ENCODE data around the gene CHST7. TPM values are rescaled to one million over a fixed set of nuclear protein-coding genes. Genes with fewer than 3 reads are reported as not detected.

The CHST7 gene
- total and polyA plus RNA-seq, 2 of the 4 experiments (the other 2 are of a cell fraction): 2.9 to 4.8 TPM

- no TSS peak for BruUV-seq (replicated peaks)
- Histone ChIP-seq H4K8ac (ENCODE audit: low read depth in 2 of 2, low read length in 2 of 2) (no peak overlapping the region), H3K36me3 (ENCODE audit: control insufficient read depth, insufficient read depth, low read length) (no peaks in the 10 kb centered on the region), H2BK120ac (ENCODE audit: low read depth, low read length) (no peak overlapping the region), H2AFZ (replicated peaks; ENCODE audit: low read length, poor library complexity) (no peak overlapping the region), H3K27me3 (ENCODE audit: control insufficient read depth, insufficient read depth, low read length) (peaks cover 2% of the 10 kb centered on the region; the same call in 1 of the 2 replicates), H2AK5ac (ENCODE audit: low read depth, low read length) (no peak overlapping the region), H2BK20ac (ENCODE audit: low read depth, low read length) (no peak overlapping the region), H4K91ac (ENCODE audit: insufficient read depth, low read depth, low read length) (no peak overlapping the region), H3K9ac (ENCODE audit: low read depth, low read length) (no peak overlapping the region), H3K23ac (ENCODE audit: low read depth, low read length) (no peak overlapping the region), H3K4me3 (ENCODE audit: insufficient read depth, low read depth, low read length) (no peak overlapping the region), H3K18ac (ENCODE audit: low read depth, low read length) (no peak overlapping the region), H3K14ac (replicated peaks; ENCODE audit: low read depth, low read length) (no peak overlapping the region), H3K4me2 (ENCODE audit: low read depth, low read length) (no peak overlapping the region), H4K20me1 (ENCODE audit: insufficient read depth, low read length) (no peaks in the 10 kb centered on the region), H2BK15ac (ENCODE audit: low read depth, low read length) (no peak overlapping the region), H3K79me1 (ENCODE audit: low read depth in 1 of 2, low read length in 2 of 2) (no peaks in the 10 kb centered on the region), H3K4ac (ENCODE audit: low read depth, low read length) (no peak overlapping the region), H2BK5ac (ENCODE audit: low read depth, low read length, poor library complexity, severe bottlenecking) (no peak overlapping the region), H3K9me1 (ENCODE audit: insufficient read depth, low read length) (no peaks in the 10 kb centered on the region), H3K56ac (ENCODE audit: extremely low read depth, insufficient read depth, low read length) (no peak overlapping the region), H3K4me1 (ENCODE audit: control insufficient read depth, insufficient read depth, low read length) (no peaks in the 10 kb centered on the region), H3K9me3 (ENCODE audit: control insufficient read depth, insufficient read depth, low read length) (no peaks in the 10 kb centered on the region), H2AK9ac (replicated peaks; ENCODE audit: low read depth, low read length, poor library complexity) (no peak overlapping the region), H4K5ac (ENCODE audit: low read depth, low read length) (no peak overlapping the region), H3K27ac (ENCODE audit: insufficient read depth, low read length) (no peak overlapping the region)
- POLR2A ChIA-PET (ENCODE audit: unreplicated experiment): no interaction called here
- in situ Hi-C loops (cut with MboI; ENCODE audit: low sequenced_read_pairs) (loop anchor here (10.0 kb wide), 1 partner anchor 87 kb away; no protein-coding TSS in a partner anchor), dilution Hi-C loops (cut with HindIII; ENCODE audit: low sequenced_read_pairs, unreplicated experiment) (no loop called here), intact Hi-C loops (cut with micrococcal nuclease) (loop anchor here (1.0 to 2.0 kb wide), 2 partner anchors 69 to 87 kb away; partner anchors contain the start of gene CHST7)
- DNase-seq (peak; percentile 17), ATAC-seq (ENCODE audit: low read depth) (peak; percentile 57)
- WGBS, 2 experiments (ENCODE audit: extremely low coverage in 2 of 2, insufficient read length in 1 of 2): 33% methylated on average over 2 of the region's 4 CpGs; no CpG with 5 or more reads in 1 of the 2 experiments
- CTCF ChIA-PET: interaction anchor here (0.8 kb wide), 1 partner anchor 70 kb away, joined by 3 read pairs; no protein-coding TSS in a partner anchor
- TF ChIP-seq MXI1 (IDR thresholded peaks at IDR 0.05; ENCODE audit: borderline replicate concordance, low read depth, low read length) (no peak), RCOR1 (IDR thresholded peaks at IDR 0.05; ENCODE audit: insufficient replicate concordance, low read length) (no peak), CEBPB (IDR thresholded peaks at IDR 0.05; ENCODE audit: low read depth, low read length) (no peak), RFX5 (IDR thresholded peaks at IDR 0.05; ENCODE audit: low read depth, low read length) (no peak), ELK1 (IDR thresholded peaks at IDR 0.05; ENCODE audit: borderline replicate concordance, low read depth, low read length) (no peak), FOS (IDR thresholded peaks at IDR 0.05; ENCODE audit: low read depth, low read length) (no peak), BHLHE40 (IDR thresholded peaks at IDR 0.05; ENCODE audit: low read depth, low read length) (no peak), MAFK (IDR thresholded peaks at IDR 0.05; ENCODE audit: low read depth, low read length) (no peak), CTCF (conservative IDR thresholded peaks at IDR 0.05; ENCODE audit: low read depth, low read length) (peak; percentile 35), USF2 (IDR thresholded peaks at IDR 0.05; ENCODE audit: low read depth, low read length) (no peak), NFE2L2 (IDR thresholded peaks at IDR 0.05; ENCODE audit: low read depth, low read length) (no peak), CHD1 (IDR thresholded peaks at IDR 0.05; ENCODE audit: low read depth, low read length) (no peak), RAD21 (IDR thresholded peaks at IDR 0.05; ENCODE audit: low read length) (peak; percentile 39), SMC3 (IDR thresholded peaks at IDR 0.05; ENCODE audit: low read depth, low read length) (peak; percentile 56), POLR2A (IDR thresholded peaks at IDR 0.05; ENCODE audit: low read depth, low read length) (no peak), MAZ (IDR thresholded peaks at IDR 0.05; ENCODE audit: borderline replicate concordance, low read depth, low read length) (no peak)
These were observed 68.6 kb downstream of the CHST7 start for GRCh38 chrX:46642145-46642544.
